Measurements from ENCODE around the gene RBM12.

GRCh38 chr20:35662551-35662950 lies 2.1 kb downstream of the RBM12 start:
- TF ChIP-seq JUND (IDR thresholded peaks at IDR 0.05) (no peak), RAD21 (IDR thresholded peaks at IDR 0.05) (no peak), SP1 (IDR thresholded peaks at IDR 0.05) (no peak), GABPA (IDR thresholded peaks at IDR 0.05 in 1 of 2, conservative IDR thresholded peaks at IDR 0.05 in 1 of 2) (no peak), FOXA1 (IDR thresholded peaks at IDR 0.05) (no peak), ZBTB33 (IDR thresholded peaks at IDR 0.05) (no peak), YY1 (IDR thresholded peaks at IDR 0.05) (no peak), TAF1 (conservative IDR thresholded peaks at IDR 0.05) (no peak), FOXA2 (IDR thresholded peaks at IDR 0.05) (no peak), HNF4G (IDR thresholded peaks at IDR 0.05) (no peak)
- TF ChIP-seq, protein P1, sequence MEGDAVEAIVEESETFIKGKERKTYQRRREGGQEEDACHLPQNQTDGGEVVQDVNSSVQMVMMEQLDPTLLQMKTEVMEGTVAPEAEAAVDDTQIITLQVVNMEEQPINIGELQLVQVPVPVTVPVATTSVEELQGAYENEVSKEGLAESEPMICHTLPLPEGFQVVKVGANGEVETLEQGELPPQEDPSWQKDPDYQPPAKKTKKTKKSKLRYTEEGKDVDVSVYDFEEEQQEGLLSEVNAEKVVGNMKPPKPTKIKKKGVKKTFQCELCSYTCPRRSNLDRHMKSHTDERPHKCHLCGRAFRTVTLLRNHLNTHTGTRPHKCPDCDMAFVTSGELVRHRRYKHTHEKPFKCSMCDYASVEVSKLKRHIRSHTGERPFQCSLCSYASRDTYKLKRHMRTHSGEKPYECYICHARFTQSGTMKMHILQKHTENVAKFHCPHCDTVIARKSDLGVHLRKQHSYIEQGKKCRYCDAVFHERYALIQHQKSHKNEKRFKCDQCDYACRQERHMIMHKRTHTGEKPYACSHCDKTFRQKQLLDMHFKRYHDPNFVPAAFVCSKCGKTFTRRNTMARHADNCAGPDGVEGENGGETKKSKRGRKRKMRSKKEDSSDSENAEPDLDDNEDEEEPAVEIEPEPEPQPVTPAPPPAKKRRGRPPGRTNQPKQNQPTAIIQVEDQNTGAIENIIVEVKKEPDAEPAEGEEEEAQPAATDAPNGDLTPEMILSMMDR (IDR thresholded peaks at IDR 0.05; ENCODE audit: low read depth, low read length, missing input control): no peak
- TF ChIP-seq, protein P2, sequence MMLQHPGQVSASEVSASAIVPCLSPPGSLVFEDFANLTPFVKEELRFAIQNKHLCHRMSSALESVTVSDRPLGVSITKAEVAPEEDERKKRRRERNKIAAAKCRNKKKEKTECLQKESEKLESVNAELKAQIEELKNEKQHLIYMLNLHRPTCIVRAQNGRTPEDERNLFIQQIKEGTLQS (IDR thresholded peaks at IDR 0.05): no peak
- TF ChIP-seq, protein P3, sequence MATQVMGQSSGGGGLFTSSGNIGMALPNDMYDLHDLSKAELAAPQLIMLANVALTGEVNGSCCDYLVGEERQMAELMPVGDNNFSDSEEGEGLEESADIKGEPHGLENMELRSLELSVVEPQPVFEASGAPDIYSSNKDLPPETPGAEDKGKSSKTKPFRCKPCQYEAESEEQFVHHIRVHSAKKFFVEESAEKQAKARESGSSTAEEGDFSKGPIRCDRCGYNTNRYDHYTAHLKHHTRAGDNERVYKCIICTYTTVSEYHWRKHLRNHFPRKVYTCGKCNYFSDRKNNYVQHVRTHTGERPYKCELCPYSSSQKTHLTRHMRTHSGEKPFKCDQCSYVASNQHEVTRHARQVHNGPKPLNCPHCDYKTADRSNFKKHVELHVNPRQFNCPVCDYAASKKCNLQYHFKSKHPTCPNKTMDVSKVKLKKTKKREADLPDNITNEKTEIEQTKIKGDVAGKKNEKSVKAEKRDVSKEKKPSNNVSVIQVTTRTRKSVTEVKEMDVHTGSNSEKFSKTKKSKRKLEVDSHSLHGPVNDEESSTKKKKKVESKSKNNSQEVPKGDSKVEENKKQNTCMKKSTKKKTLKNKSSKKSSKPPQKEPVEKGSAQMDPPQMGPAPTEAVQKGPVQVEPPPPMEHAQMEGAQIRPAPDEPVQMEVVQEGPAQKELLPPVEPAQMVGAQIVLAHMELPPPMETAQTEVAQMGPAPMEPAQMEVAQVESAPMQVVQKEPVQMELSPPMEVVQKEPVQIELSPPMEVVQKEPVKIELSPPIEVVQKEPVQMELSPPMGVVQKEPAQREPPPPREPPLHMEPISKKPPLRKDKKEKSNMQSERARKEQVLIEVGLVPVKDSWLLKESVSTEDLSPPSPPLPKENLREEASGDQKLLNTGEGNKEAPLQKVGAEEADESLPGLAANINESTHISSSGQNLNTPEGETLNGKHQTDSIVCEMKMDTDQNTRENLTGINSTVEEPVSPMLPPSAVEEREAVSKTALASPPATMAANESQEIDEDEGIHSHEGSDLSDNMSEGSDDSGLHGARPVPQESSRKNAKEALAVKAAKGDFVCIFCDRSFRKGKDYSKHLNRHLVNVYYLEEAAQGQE (IDR thresholded peaks at IDR 0.05): no peak
- TF ChIP-seq, protein P4, sequence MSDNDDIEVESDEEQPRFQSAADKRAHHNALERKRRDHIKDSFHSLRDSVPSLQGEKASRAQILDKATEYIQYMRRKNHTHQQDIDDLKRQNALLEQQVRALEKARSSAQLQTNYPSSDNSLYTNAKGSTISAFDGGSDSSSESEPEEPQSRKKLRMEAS (IDR thresholded peaks at IDR 0.05): no peak

All from liver (tissue), 3 donors.